Smooth muscle cell (in vitro differentiated cells): ENCODE data around the gene FBXW5. TPM values are rescaled to one million over a fixed set of nuclear protein-coding genes. Genes with fewer than 3 reads are reported as not detected.

Experiments
- DNase-seq: peaks from one replicate; lab custom pipeline; 2025; ENCODE audit not compliant: unreplicated experiment; lab: John Stamatoyannopoulos, UW
- H2AFZ ChIP-seq: fragments of 200-600 bp; sonication (generic); 2 replicates; pipeline ENCODE4 v1.6.0; 2016; ENCODE audit warnings: antibody characterized with exemption, low read depth, mild to moderate bottlenecking
- H3F3A ChIP-seq: fragments of 200-600 bp; sonication (generic); 2 replicates; pipeline ENCODE4 v1.6.0; 2017; ENCODE audit warnings: antibody characterized with exemption, low read depth
- H3K27ac ChIP-seq: fragments of 200-600 bp; sonication (generic); 2 replicates; pipeline ENCODE4 v1.5.1; 2016; ENCODE audit warnings: low read depth, mild to moderate bottlenecking
- H3K27me3 ChIP-seq: fragments of 200-600 bp; sonication (generic); 2 replicates; pipeline ENCODE4 v1.6.1; 2016; ENCODE audit warnings: low read depth, mild to moderate bottlenecking
- H3K36me3 ChIP-seq: fragments of 200-600 bp; sonication (generic); 2 replicates; pipeline ENCODE4 v1.5.1; 2016; ENCODE audit warnings: low read depth
- H3K4me1 ChIP-seq: fragments of 200-600 bp; sonication (generic); 2 replicates; pipeline ENCODE4 v1.5.1; 2016; ENCODE audit warnings: low read depth
- H3K4me2 ChIP-seq: fragments of 200-600 bp; sonication (generic); 2 replicates; pipeline ENCODE4 v1.6.0; 2016; ENCODE audit warnings: mild to moderate bottlenecking
- H3K4me3 ChIP-seq: fragments of 200-600 bp; sonication (generic); 2 replicates; pipeline ENCODE4 v1.5.1; 2016; ENCODE audit warnings: mild to moderate bottlenecking
- H3K79me2 ChIP-seq: fragments of 200-600 bp; sonication (generic); 2 replicates; pipeline ENCODE4 v1.6.0; 2016; ENCODE audit warnings: low read depth, mild to moderate bottlenecking
- H3K9ac ChIP-seq: fragments of 200-600 bp; sonication (generic); 2 replicates; pipeline ENCODE4 v1.6.0; 2016; ENCODE audit warnings: low read depth
- H3K9me3 ChIP-seq: fragments of 200-600 bp; sonication (generic); replicated peaks from 2 replicates; pipeline ENCODE4 v1.5.1; 2016; ENCODE audit warnings: low read depth
- H4K20me1 ChIP-seq: fragments of 200-600 bp; sonication (generic); 2 replicates; pipeline ENCODE4 v1.6.0; 2016; ENCODE audit warnings: low read depth
- WGBS: methylation state at CpG from one replicate; pipeline ENCODE4 v1.1.7; 2016; ENCODE audit warnings: low lambda C conversion rate; 5-methylcytosine and 5-hydroxymethylcytosine counted together
- polyA plus RNA-seq: library from polyadenylated mRNA; unstranded; fragments of >200 nt; fragmentation: Nextera tagmentation; extraction: Ambion mirVana; gene quantifications from 2 replicates; pipeline ENCODE4 v1.2.1, GENCODE V29; 2016
- total RNA-seq: library from RNA; depleted of rRNA; stranded (reverse); fragments of >200 nt; gene quantifications from 2 replicates; pipeline ENCODE4 v1.2.3, GENCODE V29; 2014
- TF ChIP-seq, protein P1 (sequence below): fragments of 200-600 bp; sonication (generic); IDR thresholded peaks from 2 replicates; pipeline ENCODE4 v1.5.1; 2017; ENCODE audit warnings: borderline replicate concordance, mild to moderate bottlenecking, antibody characterized with exemption; ENCODE audit not compliant: insufficient read depth, poor library complexity, severe bottlenecking

The FBXW5 gene
- total and polyA plus RNA-seq, 2 experiments from 2014 or later, result 70.5 to 105 TPM

DNA sequence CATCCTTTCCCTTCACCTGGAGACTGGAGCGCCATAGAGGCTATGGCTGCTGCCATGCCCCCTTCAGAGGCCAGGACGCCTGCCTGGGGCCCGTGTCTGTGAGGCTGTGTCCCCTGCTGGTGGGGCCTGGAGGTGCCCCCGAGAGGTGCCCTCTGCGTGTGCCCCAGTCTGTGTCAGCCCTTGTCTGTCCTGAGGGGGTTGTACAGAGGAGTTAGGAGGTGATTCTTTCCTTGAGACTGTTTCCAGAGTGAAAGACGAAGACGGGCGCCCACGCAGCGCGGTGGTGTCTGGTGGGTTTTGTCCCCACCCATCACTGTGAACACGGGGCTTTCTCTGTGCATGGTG is 33.7 kb downstream of the FBXW5 start:
- no peak for DNase-seq
- TF ChIP-seq, protein P1, sequence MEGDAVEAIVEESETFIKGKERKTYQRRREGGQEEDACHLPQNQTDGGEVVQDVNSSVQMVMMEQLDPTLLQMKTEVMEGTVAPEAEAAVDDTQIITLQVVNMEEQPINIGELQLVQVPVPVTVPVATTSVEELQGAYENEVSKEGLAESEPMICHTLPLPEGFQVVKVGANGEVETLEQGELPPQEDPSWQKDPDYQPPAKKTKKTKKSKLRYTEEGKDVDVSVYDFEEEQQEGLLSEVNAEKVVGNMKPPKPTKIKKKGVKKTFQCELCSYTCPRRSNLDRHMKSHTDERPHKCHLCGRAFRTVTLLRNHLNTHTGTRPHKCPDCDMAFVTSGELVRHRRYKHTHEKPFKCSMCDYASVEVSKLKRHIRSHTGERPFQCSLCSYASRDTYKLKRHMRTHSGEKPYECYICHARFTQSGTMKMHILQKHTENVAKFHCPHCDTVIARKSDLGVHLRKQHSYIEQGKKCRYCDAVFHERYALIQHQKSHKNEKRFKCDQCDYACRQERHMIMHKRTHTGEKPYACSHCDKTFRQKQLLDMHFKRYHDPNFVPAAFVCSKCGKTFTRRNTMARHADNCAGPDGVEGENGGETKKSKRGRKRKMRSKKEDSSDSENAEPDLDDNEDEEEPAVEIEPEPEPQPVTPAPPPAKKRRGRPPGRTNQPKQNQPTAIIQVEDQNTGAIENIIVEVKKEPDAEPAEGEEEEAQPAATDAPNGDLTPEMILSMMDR, result no peak
- Histone ChIP-seq H3K9me3 (no peaks in the 10 kb centered on the region), H3K4me2 (no peak overlapping the region), H4K20me1 (peaks cover 3% of the 10 kb centered on the region), H2AFZ (no peak overlapping the region), H3K4me3 (no peak overlapping the region), H3K27ac (no peak overlapping the region), H3K4me1 (no peaks in the 10 kb centered on the region), H3K79me2 (no peaks in the 10 kb centered on the region), H3K36me3 (no peaks in the 10 kb centered on the region), H3F3A (no peaks in the 10 kb centered on the region), H3K27me3 (no peaks in the 10 kb centered on the region), H3K9ac (no peak overlapping the region)
- 92% methylated on average over 12 of the region's 12 CpGs for WGBS

DNA sequence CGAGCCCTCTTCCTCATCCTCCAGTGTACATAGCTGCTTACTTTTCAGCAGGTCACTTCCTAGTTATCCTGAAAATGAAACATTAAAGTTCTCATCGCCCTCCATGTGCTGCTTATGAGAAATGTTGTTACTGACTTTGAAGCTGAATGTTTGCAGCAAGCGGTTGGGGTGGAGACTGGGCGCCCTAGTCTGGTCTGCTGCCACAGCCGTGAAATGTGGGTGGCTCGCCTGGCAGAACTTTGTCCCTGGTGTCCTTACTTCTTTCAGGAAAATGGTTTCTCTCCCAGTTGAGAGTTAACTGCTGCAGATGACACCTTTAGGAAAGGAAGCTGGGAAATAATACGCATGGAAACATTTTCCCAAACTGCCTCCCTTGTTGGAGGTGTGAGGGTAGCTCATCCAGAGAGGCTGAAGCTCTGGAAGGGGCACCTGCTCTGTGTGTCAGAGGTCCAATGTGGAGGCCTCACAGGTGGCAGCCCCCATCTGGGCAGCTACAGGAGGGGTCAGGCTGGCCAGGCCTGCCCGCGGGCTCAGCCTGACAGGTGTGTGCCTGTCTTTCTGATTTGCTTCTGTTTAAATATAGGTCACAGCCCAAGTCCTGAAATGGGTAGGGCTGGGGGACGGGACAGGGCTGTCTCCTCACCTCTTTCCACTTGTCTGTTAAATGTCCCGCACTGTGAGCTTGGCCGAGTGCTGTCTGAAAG is 34.2 kb downstream of the FBXW5 start:
- Histone ChIP-seq H3K9ac (no peak overlapping the region), H3K9me3 (no peaks in the 10 kb centered on the region), H3K36me3 (no peaks in the 10 kb centered on the region), H3K4me2 (no peak overlapping the region), H3K4me3 (no peak overlapping the region), H3F3A (no peaks in the 10 kb centered on the region), H3K79me2 (no peaks in the 10 kb centered on the region), H2AFZ (no peak overlapping the region), H4K20me1 (peaks cover 3% of the 10 kb centered on the region), H3K27me3 (no peaks in the 10 kb centered on the region), H3K27ac (no peak overlapping the region), H3K4me1 (no peaks in the 10 kb centered on the region)
- 98% methylated on average over 12 of the region's 12 CpGs for WGBS
- DNase-seq, result no peak
- TF ChIP-seq, protein P1, result no peak

- Histone ChIP-seq H3K4me1 (no peaks in the 10 kb centered on the region), H3K9ac (no peak overlapping the region), H3K4me2 (no peak overlapping the region), H3K27me3 (no peaks in the 10 kb centered on the region), H4K20me1 (peaks cover 3% of the 10 kb centered on the region), H3K36me3 (no peaks in the 10 kb centered on the region), H3K4me3 (no peak overlapping the region), H3K79me2 (no peaks in the 10 kb centered on the region), H3K27ac (no peak overlapping the region), H3K9me3 (no peaks in the 10 kb centered on the region), H2AFZ (no peak overlapping the region), H3F3A (no peaks in the 10 kb centered on the region)
- TF ChIP-seq, protein P1, result no peak
- WGBS, result 97% methylated on average over 29 of the region's 29 CpGs
- DNase-seq, result no peak
Measured at GRCh38 chr9:136907011-136907914, 37.3 kb downstream of the FBXW5 start.
